GM12878 (cell line): ENCODE measurements around the gene TXLNG. TPM values are rescaled to one million over a fixed set of nuclear protein-coding genes. Genes with fewer than 3 reads are reported as not detected.

Experiments used
- ATAC-seq: fragments of 200-7000 bp; cut with Tn5 transposase; 3 replicates; pipeline ENCODE4 v1.9.1; 2020; ENCODE audit warnings: mild to moderate bottlenecking, moderate library complexity
- BruUV-seq: library from RNA; stranded (reverse); fragments of 400-500 nt; replicated peaks from 2 replicates; lab custom pipeline; 2021; lab: Mats Ljungman, UMichigan
- CTCF ChIA-PET: fragments of 300-600 bp; sonication (Branson Sonifier 250); formaldehyde crosslinking; extraction: SDS; loops from one replicate; lab custom pipeline; 2021; ENCODE audit warnings: inconsistent platforms; lab: Yijun Ruan, JAX
- POLR2A ChIA-PET: fragments of 350-600 bp; formaldehyde crosslinking; extraction: SDS; loops from one replicate; lab custom pipeline; 2021; ENCODE audit warnings: inconsistent platforms; lab: Charles Lee
- RAD21 ChIA-PET: fragments of 300-600 bp; sonication (Branson Sonifier 250); formaldehyde crosslinking; loops from one replicate; lab custom pipeline; 2023; ENCODE audit warnings: antibody characterized with exemption; ENCODE audit not compliant: unreplicated experiment; lab: Charles Lee
- SMC1A ChIA-PET: fragments of 300-600 bp; sonication (Branson Sonifier 250); formaldehyde crosslinking; loops from one replicate; lab custom pipeline; 2023; ENCODE audit not compliant: unreplicated experiment, uncharacterized antibody; lab: Charles Lee
- DNase-seq: peaks from one replicate; pipeline ENCODE4 v3.0.0-alpha.2; 2011; ENCODE audit warnings: low read depth, low spot score
- FAIRE-seq: peaks from 3 replicates; lab custom pipeline; 2011; peaks lifted over from hg19 to GRCh38; lab: Jason Lieb, UNC
- H2AFZ ChIP-seq: 2 replicates; pipeline ENCODE4 v1.6.0; 2011; ENCODE audit warnings: low read depth, low read length, control low read depth; ENCODE audit not compliant: control insufficient read depth
- H3K27ac ChIP-seq: 2 replicates; pipeline ENCODE4 v1.5.1; 2011; ENCODE audit warnings: control low read depth; ENCODE audit not compliant: control insufficient read depth, insufficient read depth
- H3K27me3 ChIP-seq, 2 experiments: replicated peaks in 1 of 2; 2 replicates each; pipeline versions ENCODE4 v1.6.0 to v1.6.1; 2011; ENCODE audit warnings: low read length in 1 of 2; ENCODE audit not compliant: control insufficient read depth in 2 of 2, insufficient read depth in 2 of 2
- H3K36me3 ChIP-seq, 2 experiments: 2 replicates each; pipeline ENCODE4 v1.5.1; 2011; ENCODE audit warnings: low read length in 1 of 2; ENCODE audit not compliant: control insufficient read depth in 2 of 2, insufficient read depth in 2 of 2
- H3K4me1 ChIP-seq: 2 replicates; pipeline ENCODE4 v1.6.1; 2011; ENCODE audit warnings: mild to moderate bottlenecking, low read length, moderate library complexity, mixed read lengths; ENCODE audit not compliant: control insufficient read depth, insufficient read depth
- H3K4me2 ChIP-seq: 2 replicates; pipeline ENCODE4 v1.6.0; 2011; ENCODE audit warnings: control low read depth; ENCODE audit not compliant: control insufficient read depth, insufficient read depth
- H3K4me3 ChIP-seq: fragments of 200-600 bp; sonication (generic); 2 replicates; pipeline ENCODE4 v1.5.1; 2016
- H3K79me2 ChIP-seq: 2 replicates; pipeline ENCODE4 v1.6.0; 2011; ENCODE audit warnings: low read length; ENCODE audit not compliant: control insufficient read depth, insufficient read depth
- H3K9ac ChIP-seq: 2 replicates; pipeline ENCODE4 v1.8.0; 2011; ENCODE audit warnings: low read length, control low read depth, mixed read lengths; ENCODE audit not compliant: control insufficient read depth, insufficient read depth
- H3K9me3 ChIP-seq: replicated peaks from 3 replicates; pipeline ENCODE4 v1.5.1; 2011; ENCODE audit warnings: mild to moderate bottlenecking, low read length; ENCODE audit not compliant: control insufficient read depth, insufficient read depth
- H4K20me1 ChIP-seq: 2 replicates; pipeline ENCODE4 v1.6.0; 2011; ENCODE audit not compliant: control insufficient read depth, insufficient read depth
- BHLHE40 ChIP-seq, 2 experiments: fragments of 450-650 bp in 1 of 2; IDR thresholded peaks; 2 replicates each; pipeline ENCODE4 v1.6.1; 2011 to 2017; ENCODE audit warnings: low read depth in 2 of 2, borderline replicate concordance in 1 of 2, improper control_type of control experiment in 1 of 2, low read length in 1 of 2, mild to moderate bottlenecking in 1 of 2
- GABPA ChIP-seq: IDR thresholded peaks from 2 replicates; pipeline ENCODE4 v1.6.1; 2014; ENCODE audit warnings: antibody characterized with exemption, low read depth, mild to moderate bottlenecking, inconsistent platforms
- USF2 ChIP-seq: IDR thresholded peaks from 2 replicates; pipeline ENCODE4 v1.6.1; 2011; ENCODE audit warnings: low read depth, low read length, improper control_type of control experiment, borderline replicate concordance
- WGBS: methylation state at CpG from one replicate; pipeline ENCODE4 v1.1.6; 2016; ENCODE audit warnings: low lambda C conversion rate; ENCODE audit not compliant: insufficient replicate concordance, insufficient coverage; ENCODE audit errors: missing lambda C conversion rate; 5-methylcytosine and 5-hydroxymethylcytosine counted together
- in situ Hi-C: fragments of 300-500 bp; cut with MboI; formaldehyde crosslinking; loops from 9 replicates; pipeline ENCODE4 v1.14.3; 2018; ENCODE audit warnings: mixed read lengths
- intact Hi-C: fragments of 100-400 bp; cut with micrococcal nuclease; formaldehyde crosslinking; loops from one replicate; pipeline ENCODE4 v1.14.2; 2022; ENCODE audit not compliant: unreplicated experiment
- polyA plus RNA-seq, 11 experiments: library from polyadenylated mRNA; depleted of rRNA in 4 of 11; unstranded in 6 of 11; stranded (reverse) in 5 of 11; fragments of >200 nt; fragmentation: Nextera tagmentation in 4 of 11; fragmentation: Illumina TruSeq in 1 of 11; extraction: Ambion mirVana in 4 of 11; extraction: Trizol in 1 of 11; gene quantifications; 1 replicate in 1 of 11; 2 replicates in 10 of 11; pipeline versions ENCODE4 v1.2.1 to v1.2.3, GENCODE V29; 2011 to 2016; ENCODE audit warnings: inconsistent platforms in 2 of 11, missing spikeins in 2 of 11, low read depth in 1 of 11
- total RNA-seq, 4 experiments: library from RNA; depleted of rRNA in 3 of 4; stranded (reverse); fragments of >200 nt in 3 of 4; fragmentation: Illumina TruSeq in 1 of 4; extraction: Trizol in 1 of 4; gene quantifications; 2 replicates each; pipeline versions ENCODE4 v1.2.1 to v1.2.3, GENCODE V29; 2013 to 2021

TXLNG gene
- total and polyA plus RNA-seq, 10 of the 15 experiments (the other 5 are each of a cell fraction or from before 2014, with no cell fraction given), result 9.9 to 40.7 (median 19.5) TPM

GRCh38 chrX:16819634-16820033, 33.4 kb downstream of the TXLNG start (continued):
- TF ChIP-seq GABPA, result no peak

- DNase-seq (no peak), ATAC-seq (no peak), FAIRE-seq (no peak)
- H3K79me2 ChIP-seq, result no peaks in the 10 kb centered on the region
- POLR2A ChIA-PET, result no interaction called here
- RAD21 ChIA-PET, result interaction anchor here (0.7 kb wide), 1 partner anchor 868 kb away, joined by 4 read pairs; no protein-coding TSS in a partner anchor
- CTCF ChIA-PET, result interaction anchor here (2.3 kb wide), 1 partner anchor 61 kb away, joined by 5 read pairs; no protein-coding TSS in a partner anchor
- in situ Hi-C loops (loop anchor here (10.0 kb wide), 1 partner anchor 862 kb away; no protein-coding TSS in a partner anchor), intact Hi-C loops (no loop called here)
- TF ChIP-seq BHLHE40 (IDR thresholded peaks at IDR 0.05; ENCODE audit: borderline replicate concordance in 1 of 2, low read depth in 2 of 2, low read length in 1 of 2) (no peak), USF2 (no peak)
- H3K4me2 ChIP-seq, result no peak overlapping the region
- H4K20me1 ChIP-seq, result no peaks in the 10 kb centered on the region; the same call in 1 of the 2 replicates
- H3K36me3 ChIP-seq, result peaks cover 1 to 11% of the 10 kb centered on the region in 2 experiments
- SMC1A ChIA-PET, result interaction anchor here (1.0 kb wide), 1 partner anchor 15 kb away, joined by 3 read pairs; no protein-coding TSS in a partner anchor
- H3K9me3 ChIP-seq, result no peaks in the 10 kb centered on the region
- H3K27me3 ChIP-seq, result no peaks in the 10 kb centered on the region
- no peak overlapping the region for H3K4me3 ChIP-seq
- no peaks in the 10 kb centered on the region for H3K4me1 ChIP-seq
- H3K27ac ChIP-seq, result no peak overlapping the region
- no TSS peak for BruUV-seq
- 58% methylated on average over 2 of the region's 2 CpGs for WGBS
- H3K9ac ChIP-seq, result no peak overlapping the region
- no peak overlapping the region for H2AFZ ChIP-seq
These were observed 36.5 kb downstream of the TXLNG start for GRCh38 chrX:16822723-16823122.
